Measurements from ENCODE around the gene CAPN2.
A peak's percentile ranks its signal among the peaks of the same experiment; 100 is the strongest.

CAPN2 gene

DNA sequence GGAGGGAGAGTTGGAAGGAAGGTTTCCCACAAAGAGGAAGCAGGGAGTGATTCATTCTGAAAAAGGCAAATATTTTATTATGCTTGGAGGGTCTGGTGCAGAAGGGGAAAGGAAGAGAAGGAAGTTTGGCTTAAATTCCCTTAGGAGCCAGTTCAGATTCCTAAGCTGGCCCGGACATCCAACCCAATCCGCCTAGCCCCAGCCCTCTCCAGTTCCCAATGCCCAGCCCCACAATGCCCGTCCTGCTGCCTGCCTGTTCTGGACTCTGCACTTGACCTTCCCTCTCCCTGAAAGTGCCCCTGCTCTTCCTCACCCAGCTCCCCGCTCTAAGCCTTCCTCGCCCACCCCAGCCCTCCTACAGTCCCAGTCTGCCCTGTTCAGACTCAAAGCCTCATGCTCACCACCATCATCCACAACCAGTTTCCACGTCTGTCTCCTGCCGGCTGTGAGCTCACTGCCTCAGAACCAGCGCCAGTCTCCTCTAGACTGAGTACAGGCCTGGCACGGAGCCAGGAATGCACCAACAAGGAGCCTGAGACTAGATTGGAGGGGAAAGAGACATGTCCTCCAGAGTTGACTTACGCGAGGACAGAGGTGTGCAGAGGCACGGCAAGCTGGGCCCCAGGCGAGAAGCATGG, 18.9 kb downstream of the CAPN2 start (continued):
- TF ChIP-seq ZNF302 (tag by site-specific recombination; IDR thresholded peaks at IDR 0.05; ENCODE audit: low read depth) = no peak
- no peak for TF ChIP-seq ZNF292 (tag by site-specific recombination; IDR thresholded peaks at IDR 0.05; ENCODE audit: borderline replicate concordance, low read depth)
- TF ChIP-seq ZNF37A (tag by site-specific recombination; IDR thresholded peaks at IDR 0.05) = no peak
- no peak for TF ChIP-seq ZNF10 (tag by site-specific recombination; IDR thresholded peaks at IDR 0.05)
- TF ChIP-seq ZNF76 (tag by site-specific recombination; IDR thresholded peaks at IDR 0.05; ENCODE audit: borderline replicate concordance, low read depth) = no peak
- no peak for TF ChIP-seq ZNF121 (tag by site-specific recombination; IDR thresholded peaks at IDR 0.05)
- no peak for TF ChIP-seq ZFP3 (tag by site-specific recombination; IDR thresholded peaks at IDR 0.05; ENCODE audit: low read depth)
- no peak for TF ChIP-seq ZNF747 (tag by site-specific recombination; IDR thresholded peaks at IDR 0.05)
- no peak for TF ChIP-seq ZNF394 (tag by site-specific recombination; IDR thresholded peaks at IDR 0.05; ENCODE audit: borderline replicate concordance)
- peak; percentile 95 for TF ChIP-seq ZNF112 (tag by site-specific recombination; IDR thresholded peaks at IDR 0.05)
- no peak for TF ChIP-seq ZNF585B (tag by site-specific recombination; IDR thresholded peaks at IDR 0.05)
- TF ChIP-seq ZNF501 (tag by site-specific recombination; IDR thresholded peaks at IDR 0.05) = no peak
- TF ChIP-seq GLIS2 (tag by site-specific recombination; IDR thresholded peaks at IDR 0.05) = no peak
- TF ChIP-seq, protein P1, sequence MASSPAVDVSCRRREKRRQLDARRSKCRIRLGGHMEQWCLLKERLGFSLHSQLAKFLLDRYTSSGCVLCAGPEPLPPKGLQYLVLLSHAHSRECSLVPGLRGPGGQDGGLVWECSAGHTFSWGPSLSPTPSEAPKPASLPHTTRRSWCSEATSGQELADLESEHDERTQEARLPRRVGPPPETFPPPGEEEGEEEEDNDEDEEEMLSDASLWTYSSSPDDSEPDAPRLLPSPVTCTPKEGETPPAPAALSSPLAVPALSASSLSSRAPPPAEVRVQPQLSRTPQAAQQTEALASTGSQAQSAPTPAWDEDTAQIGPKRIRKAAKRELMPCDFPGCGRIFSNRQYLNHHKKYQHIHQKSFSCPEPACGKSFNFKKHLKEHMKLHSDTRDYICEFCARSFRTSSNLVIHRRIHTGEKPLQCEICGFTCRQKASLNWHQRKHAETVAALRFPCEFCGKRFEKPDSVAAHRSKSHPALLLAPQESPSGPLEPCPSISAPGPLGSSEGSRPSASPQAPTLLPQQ (tag by site-specific recombination; IDR thresholded peaks at IDR 0.05) = no peak; the same call in 1 of the 2 replicates
- no peak for TF ChIP-seq ZBTB7A (tag by site-specific recombination; IDR thresholded peaks at IDR 0.05; ENCODE audit: low read depth)
- no peak for TF ChIP-seq RBAK (tag by site-specific recombination; IDR thresholded peaks at IDR 0.05)
- TF ChIP-seq ZNF155 (tag by site-specific recombination; IDR thresholded peaks at IDR 0.05) = no peak
- no peak for TF ChIP-seq SETDB1 (IDR thresholded peaks at IDR 0.05; ENCODE audit: insufficient read length, low read length)
- TF ChIP-seq, protein P2, sequence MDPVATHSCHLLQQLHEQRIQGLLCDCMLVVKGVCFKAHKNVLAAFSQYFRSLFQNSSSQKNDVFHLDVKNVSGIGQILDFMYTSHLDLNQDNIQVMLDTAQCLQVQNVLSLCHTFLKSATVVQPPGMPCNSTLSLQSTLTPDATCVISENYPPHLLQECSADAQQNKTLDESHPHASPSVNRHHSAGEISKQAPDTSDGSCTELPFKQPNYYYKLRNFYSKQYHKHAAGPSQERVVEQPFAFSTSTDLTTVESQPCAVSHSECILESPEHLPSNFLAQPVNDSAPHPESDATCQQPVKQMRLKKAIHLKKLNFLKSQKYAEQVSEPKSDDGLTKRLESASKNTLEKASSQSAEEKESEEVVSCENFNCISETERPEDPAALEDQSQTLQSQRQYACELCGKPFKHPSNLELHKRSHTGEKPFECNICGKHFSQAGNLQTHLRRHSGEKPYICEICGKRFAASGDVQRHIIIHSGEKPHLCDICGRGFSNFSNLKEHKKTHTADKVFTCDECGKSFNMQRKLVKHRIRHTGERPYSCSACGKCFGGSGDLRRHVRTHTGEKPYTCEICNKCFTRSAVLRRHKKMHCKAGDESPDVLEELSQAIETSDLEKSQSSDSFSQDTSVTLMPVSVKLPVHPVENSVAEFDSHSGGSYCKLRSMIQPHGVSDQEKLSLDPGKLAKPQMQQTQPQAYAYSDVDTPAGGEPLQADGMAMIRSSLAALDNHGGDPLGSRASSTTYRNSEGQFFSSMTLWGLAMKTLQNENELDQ (tag by site-specific recombination; IDR thresholded peaks at IDR 0.05; ENCODE audit: low read depth) = no peak
- TF ChIP-seq ZNF544 (tag by site-specific recombination; IDR thresholded peaks at IDR 0.05) = peak; percentile 99
- no peak for TF ChIP-seq KLF10 (tag by site-specific recombination; IDR thresholded peaks at IDR 0.05)
- TF ChIP-seq, protein P3, sequence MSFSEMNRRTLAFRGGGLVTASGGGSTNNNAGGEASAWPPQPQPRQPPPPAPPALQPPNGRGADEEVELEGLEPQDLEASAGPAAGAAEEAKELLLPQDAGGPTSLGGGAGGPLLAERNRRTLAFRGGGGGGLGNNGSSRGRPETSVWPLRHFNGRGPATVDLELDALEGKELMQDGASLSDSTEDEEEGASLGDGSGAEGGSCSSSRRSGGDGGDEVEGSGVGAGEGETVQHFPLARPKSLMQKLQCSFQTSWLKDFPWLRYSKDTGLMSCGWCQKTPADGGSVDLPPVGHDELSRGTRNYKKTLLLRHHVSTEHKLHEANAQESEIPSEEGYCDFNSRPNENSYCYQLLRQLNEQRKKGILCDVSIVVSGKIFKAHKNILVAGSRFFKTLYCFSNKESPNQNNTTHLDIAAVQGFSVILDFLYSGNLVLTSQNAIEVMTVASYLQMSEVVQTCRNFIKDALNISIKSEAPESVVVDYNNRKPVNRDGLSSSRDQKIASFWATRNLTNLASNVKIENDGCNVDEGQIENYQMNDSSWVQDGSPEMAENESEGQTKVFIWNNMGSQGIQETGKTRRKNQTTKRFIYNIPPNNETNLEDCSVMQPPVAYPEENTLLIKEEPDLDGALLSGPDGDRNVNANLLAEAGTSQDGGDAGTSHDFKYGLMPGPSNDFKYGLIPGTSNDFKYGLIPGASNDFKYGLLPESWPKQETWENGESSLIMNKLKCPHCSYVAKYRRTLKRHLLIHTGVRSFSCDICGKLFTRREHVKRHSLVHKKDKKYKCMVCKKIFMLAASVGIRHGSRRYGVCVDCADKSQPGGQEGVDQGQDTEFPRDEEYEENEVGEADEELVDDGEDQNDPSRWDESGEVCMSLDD (tag by site-specific recombination; IDR thresholded peaks at IDR 0.05) = no peak
- TF ChIP-seq ZFP69B (tag by site-specific recombination; IDR thresholded peaks at IDR 0.05) = 0 out of 2 replicates have a peak, but pooled peaks have one; percentile 17
- TF ChIP-seq ZFHX2 (tag by site-specific recombination; conservative IDR thresholded peaks at IDR 0.05) = peak; percentile 77
- no peak for TF ChIP-seq HOXA7 (CRISPR knock-in tag; IDR thresholded peaks at IDR 0.05; ENCODE audit: borderline replicate concordance)
- no peak for TF ChIP-seq ZNF785 (tag by site-specific recombination; IDR thresholded peaks at IDR 0.05)
- TF ChIP-seq ZNF548 (tag by site-specific recombination; IDR thresholded peaks at IDR 0.05) = no peak
- no peak for TF ChIP-seq ZNF654 (tag by site-specific recombination; IDR thresholded peaks at IDR 0.05; ENCODE audit: low read depth)

Measured in HEK293 (cell line).